Medulla oblongata (tissue), 1 donor: ENCODE measurements around the gene TBR1.

Experiments used
- DNase-seq: peaks from one replicate; pipeline ENCODE4 v3.0.0-alpha.2; 2015; ENCODE audit errors: extremely low spot score

TBR1 gene

DNA sequence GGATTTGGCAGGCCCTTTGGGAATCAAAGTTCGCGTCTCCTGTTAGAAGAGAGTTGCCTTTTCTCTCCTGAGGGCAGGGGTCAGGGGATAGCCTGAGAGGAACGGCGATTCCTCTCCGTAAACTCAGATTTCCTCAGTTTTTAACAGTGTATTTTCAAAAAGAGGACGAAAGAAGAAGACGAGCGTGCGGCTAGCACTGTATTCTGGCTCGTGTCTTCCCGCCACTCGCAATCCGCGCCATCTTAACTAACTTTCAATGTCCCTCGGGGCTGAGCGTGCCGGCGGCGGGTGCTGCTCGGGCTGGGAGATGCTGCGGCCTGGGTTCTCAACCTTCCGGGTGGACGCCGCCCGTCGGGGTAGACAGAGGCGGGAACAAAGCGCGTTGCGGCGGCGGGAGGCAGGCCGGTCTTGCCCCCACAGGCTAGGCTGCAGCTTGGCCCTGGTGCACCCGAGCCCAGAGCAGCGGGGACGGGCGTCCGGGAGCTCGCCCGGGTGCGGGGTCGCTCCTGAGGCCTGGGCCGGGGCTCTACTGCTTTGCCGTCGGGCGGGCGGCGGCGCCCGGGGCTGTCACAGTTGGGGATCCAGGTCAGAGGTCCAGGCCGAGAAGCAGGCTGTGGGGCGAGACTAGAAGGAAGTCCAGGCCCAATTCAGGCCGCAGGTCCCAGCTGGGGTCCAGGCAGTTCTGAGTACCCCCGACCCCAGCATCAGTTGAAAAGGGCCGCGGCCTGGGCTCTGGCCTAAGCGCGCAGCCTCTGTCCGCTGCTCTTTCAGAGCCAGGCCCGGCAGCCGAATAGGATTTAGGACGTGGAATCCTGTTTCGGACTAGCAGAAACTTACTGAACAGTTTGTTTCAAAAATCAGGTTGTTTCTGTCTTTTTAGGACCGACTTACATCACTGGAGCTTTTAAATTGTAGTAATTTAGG is 11.8 kb downstream of the TBR1 start:
- no peak for DNase-seq

DNA sequence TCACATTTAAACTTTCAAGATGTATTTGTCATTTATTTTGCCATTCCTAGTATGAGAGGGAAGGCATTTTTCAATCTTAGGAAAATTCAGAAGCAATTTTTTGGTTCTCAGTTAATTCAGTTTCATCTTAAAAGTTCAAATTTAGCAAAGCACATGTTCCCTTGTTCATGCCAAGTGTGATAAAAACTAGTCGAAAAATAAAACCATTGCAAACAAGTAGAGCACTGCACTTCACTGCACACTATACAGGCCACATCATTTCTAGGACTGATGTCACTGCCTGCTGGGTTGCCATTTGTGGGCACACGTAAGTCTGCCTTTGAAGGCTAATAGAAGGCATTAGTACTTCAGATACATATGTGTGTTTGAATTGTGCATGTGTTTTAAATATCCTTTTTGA is 14.3 kb downstream of the TBR1 start:
- DNase-seq, result no peak

GRCh38 chr2:161432107-161432506 is 16.0 kb downstream of the TBR1 start:
- no peak for DNase-seq

- DNase-seq, result no peak
Measured at GRCh38 chr2:161434118-161434517, 18.0 kb downstream of the TBR1 start.

- no peak for DNase-seq
Measured at GRCh38 chr2:161436411-161436810, 20.3 kb downstream of the TBR1 start.

- no peak for DNase-seq
Measured at GRCh38 chr2:161438598-161438997, 22.5 kb downstream of the TBR1 start.

- DNase-seq, result no peak
Measured at GRCh38 chr2:161445097-161445496, 29.0 kb downstream of the TBR1 start.

DNA sequence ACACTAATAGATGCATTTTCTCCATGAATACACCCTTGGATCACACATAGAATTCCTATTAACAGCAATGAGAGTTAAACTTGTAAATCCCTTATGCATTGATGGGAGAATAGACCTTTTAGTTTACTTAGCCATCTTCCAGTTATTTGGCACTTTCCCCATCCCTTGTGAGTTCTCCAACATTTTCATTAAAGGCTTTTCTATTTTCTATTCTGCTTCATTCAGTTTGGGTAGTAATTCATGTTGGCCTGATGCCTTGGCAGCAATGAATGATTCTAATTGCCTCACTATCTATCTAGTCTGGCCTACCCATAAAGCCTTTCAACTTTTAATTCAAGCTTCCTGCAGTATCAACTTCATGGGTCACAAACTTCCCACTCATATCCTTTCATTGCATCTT is 32.3 kb downstream of the TBR1 start:
- no peak for DNase-seq

DNA sequence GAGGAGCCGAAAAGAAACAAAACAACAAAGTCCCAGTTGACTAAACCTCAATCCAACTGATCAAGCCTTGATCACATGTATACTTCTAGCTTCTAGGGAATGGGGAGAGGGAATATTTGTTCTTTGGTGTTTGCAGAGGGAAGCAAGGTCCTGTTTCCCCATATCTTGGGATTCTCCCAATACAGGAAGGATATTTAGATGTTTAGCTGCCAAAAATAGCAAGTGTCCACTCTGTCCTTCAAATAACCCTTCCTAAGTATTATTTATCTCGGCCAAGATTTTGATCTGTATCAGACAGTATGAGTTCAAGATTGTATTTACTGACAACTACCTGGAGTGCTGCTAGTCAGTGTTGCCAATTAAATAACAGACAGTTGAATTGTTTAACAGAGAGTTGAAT is 55.5 kb downstream of the TBR1 start:
- DNase-seq, result no peak

GRCh38 chr2:161474920-161475319 is 58.8 kb downstream of the TBR1 start:
- no peak for DNase-seq
